ENCODE measurements around the gene LUM. TPM values are rescaled to one million over a fixed set of nuclear protein-coding genes. Genes with fewer than 3 reads are reported as not detected.

The LUM gene
- total RNA-seq, 1 donor from 2014 or later = 481 TPM

DNA sequence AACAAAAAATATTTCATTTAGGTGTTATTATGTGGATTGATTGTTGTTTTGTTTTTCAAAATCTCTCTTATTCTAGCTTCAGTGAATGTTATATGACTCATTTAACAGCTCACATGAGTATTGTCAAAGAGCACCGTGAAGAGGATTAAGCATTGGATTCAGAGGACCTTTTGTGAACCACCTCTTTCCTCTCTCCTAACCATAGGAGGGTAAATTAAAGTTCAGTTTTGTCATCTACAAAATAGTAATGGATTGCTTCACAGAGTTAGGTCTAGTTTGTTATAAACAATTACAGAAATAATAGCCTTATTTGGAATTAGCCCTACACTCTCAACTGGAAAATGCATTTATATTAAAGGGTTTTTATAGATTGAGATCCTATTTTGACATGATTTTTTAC is 52.5 kb downstream of the LUM start:
- H3K9me3 Mint-ChIP-seq (ENCODE audit: low read depth) = no peaks in the 10 kb centered on the region
- TF ChIP-seq, protein P1, sequence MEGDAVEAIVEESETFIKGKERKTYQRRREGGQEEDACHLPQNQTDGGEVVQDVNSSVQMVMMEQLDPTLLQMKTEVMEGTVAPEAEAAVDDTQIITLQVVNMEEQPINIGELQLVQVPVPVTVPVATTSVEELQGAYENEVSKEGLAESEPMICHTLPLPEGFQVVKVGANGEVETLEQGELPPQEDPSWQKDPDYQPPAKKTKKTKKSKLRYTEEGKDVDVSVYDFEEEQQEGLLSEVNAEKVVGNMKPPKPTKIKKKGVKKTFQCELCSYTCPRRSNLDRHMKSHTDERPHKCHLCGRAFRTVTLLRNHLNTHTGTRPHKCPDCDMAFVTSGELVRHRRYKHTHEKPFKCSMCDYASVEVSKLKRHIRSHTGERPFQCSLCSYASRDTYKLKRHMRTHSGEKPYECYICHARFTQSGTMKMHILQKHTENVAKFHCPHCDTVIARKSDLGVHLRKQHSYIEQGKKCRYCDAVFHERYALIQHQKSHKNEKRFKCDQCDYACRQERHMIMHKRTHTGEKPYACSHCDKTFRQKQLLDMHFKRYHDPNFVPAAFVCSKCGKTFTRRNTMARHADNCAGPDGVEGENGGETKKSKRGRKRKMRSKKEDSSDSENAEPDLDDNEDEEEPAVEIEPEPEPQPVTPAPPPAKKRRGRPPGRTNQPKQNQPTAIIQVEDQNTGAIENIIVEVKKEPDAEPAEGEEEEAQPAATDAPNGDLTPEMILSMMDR (IDR thresholded peaks at IDR 0.05) = no peak
- no peak for DNase-seq (ENCODE audit: low spot score)
- H3K36me3 Mint-ChIP-seq (ENCODE audit: low read depth) = no peaks in the 10 kb centered on the region
- H3K27ac Mint-ChIP-seq (ENCODE audit: unreplicated experiment) = no peak overlapping the region
- no peaks in the 10 kb centered on the region for H3K27me3 Mint-ChIP-seq (ENCODE audit: low read depth)
- H3K4me3 Mint-ChIP-seq (ENCODE audit: unreplicated experiment) = no peak overlapping the region
- peaks cover 8% of the 10 kb centered on the region for H3K4me1 Mint-ChIP-seq (ENCODE audit: low read depth)

DNA sequence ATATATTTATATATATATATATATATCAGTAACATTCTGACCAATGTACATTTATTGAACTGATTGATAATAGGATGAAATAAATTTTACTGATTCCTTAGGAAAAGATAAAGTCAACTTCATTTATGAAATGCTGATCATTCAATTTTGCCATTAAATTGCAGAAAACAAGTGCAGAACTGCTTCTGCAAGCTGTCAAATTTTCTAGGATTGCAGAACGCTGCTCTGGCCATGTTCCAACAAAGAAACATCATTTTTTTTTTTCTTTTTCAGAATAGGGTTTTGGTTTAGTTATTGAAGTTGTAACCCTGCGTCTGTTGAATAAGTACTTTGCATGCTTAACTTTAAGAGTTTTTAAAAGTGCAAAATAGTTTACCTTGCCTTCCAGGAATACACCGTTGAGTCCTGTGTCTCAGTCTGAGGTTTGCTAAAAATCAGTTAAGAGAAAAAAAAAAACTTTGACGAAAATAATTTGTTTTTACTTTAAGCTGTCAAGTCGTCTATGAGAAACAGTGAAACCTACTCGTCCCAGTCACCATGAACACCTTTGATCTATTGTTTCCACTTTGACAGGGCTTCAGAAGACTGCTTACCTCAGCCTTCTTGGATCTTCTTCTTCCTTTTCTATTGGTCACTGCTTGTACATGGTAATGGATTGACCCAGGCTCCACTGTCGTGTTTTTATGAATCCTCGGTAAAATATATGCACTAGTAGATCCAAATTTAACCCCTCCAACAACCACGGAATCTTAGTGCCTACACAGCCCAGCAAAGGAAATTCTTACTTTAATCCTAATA is 53.7 kb downstream of the LUM start, which contains the start of gene KERA:
KERA (minus strand) TSS at position 657 of the 798 bp plus-strand sequence. CDS start 1,743 bp downstream, outside the sequence.
- Mint-ChIP-seq H3K27ac (ENCODE audit: unreplicated experiment) (no peak within 1 kb of the TSS), H3K27me3 (ENCODE audit: low read depth) (no peaks in the 10 kb centered on the region), H3K4me3 (ENCODE audit: unreplicated experiment) (no peak within 1 kb of the TSS), H3K36me3 (ENCODE audit: low read depth) (no peaks in the 10 kb centered on the region), H3K4me1 (ENCODE audit: low read depth) (peaks cover 10% of the 10 kb centered on the region), H3K9me3 (ENCODE audit: low read depth) (no peaks in the 10 kb centered on the region)
- TF ChIP-seq, protein P1 (IDR thresholded peaks at IDR 0.05) = no peak
- no peak for DNase-seq (ENCODE audit: low spot score)

DNA sequence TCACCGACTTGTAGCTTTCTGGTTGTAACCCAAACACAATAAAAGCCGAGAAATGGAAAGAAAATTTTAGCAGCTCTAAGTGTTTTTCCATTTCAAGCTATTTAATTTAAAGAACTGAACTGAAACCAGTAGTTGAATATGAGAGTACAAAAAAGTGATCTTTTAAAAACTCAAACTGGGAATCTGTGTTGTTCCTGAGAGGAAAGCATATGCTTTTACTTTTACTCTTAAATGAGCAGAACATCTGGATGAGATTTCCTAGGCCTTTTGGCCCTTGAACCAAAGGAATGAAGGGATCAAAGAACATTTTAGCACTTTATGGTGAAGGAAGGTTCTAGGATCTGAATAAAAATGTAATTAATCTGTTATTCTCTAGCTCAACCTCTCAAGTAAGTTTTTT is 54.8 kb downstream of the LUM start:
- TF ChIP-seq, protein P1 (IDR thresholded peaks at IDR 0.05) = no peak
- Mint-ChIP-seq H3K36me3 (ENCODE audit: low read depth) (no peaks in the 10 kb centered on the region), H3K4me1 (ENCODE audit: low read depth) (peaks cover 10% of the 10 kb centered on the region), H3K27me3 (ENCODE audit: low read depth) (no peaks in the 10 kb centered on the region), H3K4me3 (ENCODE audit: unreplicated experiment) (no peak overlapping the region), H3K9me3 (ENCODE audit: low read depth) (no peaks in the 10 kb centered on the region), H3K27ac (ENCODE audit: unreplicated experiment) (no peak overlapping the region)
- no peak for DNase-seq (ENCODE audit: low spot score)

DNA sequence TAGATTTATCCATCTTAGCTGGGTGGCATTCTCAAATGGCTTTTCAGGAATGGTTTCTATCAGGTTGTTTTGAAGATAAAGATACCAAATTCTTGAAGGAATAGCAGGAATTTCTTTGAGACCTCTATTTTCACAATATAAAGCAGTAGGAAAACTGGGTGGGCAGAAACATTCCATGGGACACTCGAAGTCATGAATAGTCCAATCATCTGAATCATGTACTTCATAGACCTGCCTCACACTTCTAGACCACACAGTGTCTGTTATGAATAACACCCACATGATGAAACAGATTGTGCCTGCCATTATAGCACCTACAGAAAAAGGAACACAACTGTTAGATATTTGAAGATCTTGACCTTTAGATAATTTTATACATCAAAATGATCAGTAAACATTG is 55.3 kb downstream of the LUM start:
- no peak for DNase-seq (ENCODE audit: low spot score)
- no peaks in the 10 kb centered on the region for H3K27me3 Mint-ChIP-seq (ENCODE audit: low read depth)
- H3K9me3 Mint-ChIP-seq (ENCODE audit: low read depth) = no peaks in the 10 kb centered on the region
- no peak overlapping the region for H3K27ac Mint-ChIP-seq (ENCODE audit: unreplicated experiment)
- H3K4me3 Mint-ChIP-seq (ENCODE audit: unreplicated experiment) = no peak overlapping the region
- TF ChIP-seq, protein P1 (IDR thresholded peaks at IDR 0.05) = no peak
- H3K36me3 Mint-ChIP-seq (ENCODE audit: low read depth) = no peaks in the 10 kb centered on the region
- H3K4me1 Mint-ChIP-seq (ENCODE audit: low read depth) = peaks cover 10% of the 10 kb centered on the region

DNA sequence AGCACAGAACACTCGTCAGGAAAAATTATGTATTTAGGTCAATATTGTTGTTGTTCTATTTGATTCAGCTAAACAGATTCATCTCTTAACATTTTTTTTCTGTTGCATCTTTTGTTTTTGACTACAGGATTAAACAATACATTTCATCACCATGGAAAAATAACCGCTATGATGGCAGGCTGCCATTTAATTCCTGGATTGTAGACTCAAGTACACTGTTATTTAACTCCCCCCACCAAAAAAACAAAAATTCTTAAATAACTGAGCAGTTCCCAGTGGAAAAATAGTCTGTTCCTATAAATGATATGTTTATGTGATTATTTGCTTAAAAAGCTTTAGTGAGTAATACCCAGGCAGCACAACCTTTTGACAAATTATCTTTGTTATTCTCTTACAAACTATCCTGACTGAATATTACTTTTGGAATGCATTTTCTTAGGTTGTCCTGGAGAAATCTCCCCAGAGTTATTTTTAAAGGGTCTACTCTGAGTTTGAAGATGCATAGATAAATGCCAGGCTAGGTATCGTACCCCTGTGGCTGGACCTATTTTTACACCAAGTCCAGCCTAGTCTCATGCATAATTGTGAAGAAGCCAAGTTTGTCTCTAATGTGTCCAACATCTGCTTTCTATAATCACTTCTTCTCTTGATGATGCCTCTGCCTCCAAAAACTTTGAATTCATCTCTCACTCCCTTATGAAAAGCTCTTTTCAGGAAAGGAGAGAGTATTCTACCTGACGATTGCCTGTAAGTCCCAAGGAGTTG is 57.2 kb downstream of the LUM start:
- Mint-ChIP-seq H3K9me3 (ENCODE audit: low read depth) (no peaks in the 10 kb centered on the region), H3K4me1 (ENCODE audit: low read depth) (peaks cover 10% of the 10 kb centered on the region), H3K4me3 (ENCODE audit: unreplicated experiment) (no peak overlapping the region), H3K36me3 (ENCODE audit: low read depth) (no peaks in the 10 kb centered on the region), H3K27me3 (ENCODE audit: low read depth) (no peaks in the 10 kb centered on the region), H3K27ac (ENCODE audit: unreplicated experiment) (peak overlapping the region; percentile 3)
- DNase-seq (ENCODE audit: low spot score) = no peak
- TF ChIP-seq, protein P1 (IDR thresholded peaks at IDR 0.05) = no peak
